BE2C (cell line): ENCODE results near the gene BTG2.
"Not testable (repeated sequence)": the region's sequence is repeated elsewhere in the genome, so short reads cannot be mapped to it uniquely, and the experiment has no call there.

Experiments used
- DNase-seq: peaks from one replicate; pipeline ENCODE4 v3.0.0-alpha.2; 2020
- H3K27me3 ChIP-seq: fragments of 250-450 bp; sonication (Bioruptor Pico); 2 replicates; pipeline ENCODE4 v1.5.1; 2020; ENCODE audit warnings: mild to moderate bottlenecking
- H3K36me3 ChIP-seq: fragments of 250-450 bp; sonication (Bioruptor Pico); 2 replicates; pipeline ENCODE4 v1.5.1; 2020; ENCODE audit warnings: mild to moderate bottlenecking
- H3K4me1 ChIP-seq: fragments of 250-450 bp; sonication (Bioruptor Pico); 2 replicates; pipeline ENCODE4 v1.5.1; 2020
- H3K4me3 ChIP-seq: 2 replicates; pipeline ENCODE4 v1.5.1; 2011; ENCODE audit warnings: low read depth, low read length
- H3K9me3 ChIP-seq: fragments of 250-450 bp; sonication (Bioruptor Pico); 2 replicates; pipeline ENCODE4 v1.5.1; 2020
- CTCF ChIP-seq: IDR thresholded peaks from 2 replicates; pipeline ENCODE4 v1.5.1; 2012; ENCODE audit warnings: mild to moderate bottlenecking, low read depth, low read length

Gene BTG2

DNA sequence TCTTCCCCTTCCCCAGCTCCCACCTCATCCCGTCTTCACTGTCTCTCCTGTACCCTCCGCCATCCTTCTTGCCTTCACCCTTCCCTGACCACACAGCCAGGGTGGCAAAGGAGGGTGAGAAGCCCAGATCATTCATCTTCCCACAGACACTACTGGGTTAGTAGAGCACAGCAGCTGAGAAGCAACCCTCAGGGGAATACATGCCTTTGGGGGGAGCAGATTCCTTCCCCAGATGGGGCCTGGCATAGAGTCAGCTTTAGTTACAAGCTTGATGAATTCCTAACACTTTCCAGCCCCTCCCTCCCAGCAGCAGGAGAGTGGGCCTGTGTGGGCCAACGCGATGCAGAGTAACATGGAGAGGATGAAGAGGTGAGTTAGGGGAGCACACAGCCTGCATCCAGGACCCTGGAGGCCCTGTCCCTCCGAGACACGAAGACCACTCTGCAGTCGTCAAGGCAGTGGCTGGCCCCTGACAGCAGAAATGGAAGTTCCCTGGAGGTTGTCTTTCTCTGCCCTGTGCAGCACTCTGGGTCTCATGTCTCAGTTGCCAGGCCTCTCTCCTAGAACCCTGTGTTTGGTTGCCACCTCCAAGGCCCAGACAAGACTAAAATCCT is 8.8 kb upstream of the BTG2 start:
- H3K27me3 ChIP-seq, result no peaks in the 10 kb centered on the region
- H3K4me3 ChIP-seq, result no peak overlapping the region
- H3K36me3 ChIP-seq, result no peaks in the 10 kb centered on the region
- no peak for DNase-seq
- H3K9me3 ChIP-seq, result no peaks in the 10 kb centered on the region
- H3K4me1 ChIP-seq, result peaks cover 19% of the 10 kb centered on the region
- no peak for TF ChIP-seq CTCF

GRCh38 chr1:203299169-203299568 is 6.2 kb upstream of the BTG2 start:
- no peaks in the 10 kb centered on the region for H3K36me3 ChIP-seq
- H3K9me3 ChIP-seq, result no peaks in the 10 kb centered on the region
- peaks cover 19% of the 10 kb centered on the region for H3K4me1 ChIP-seq
- no peak overlapping the region for H3K4me3 ChIP-seq
- no peak for TF ChIP-seq CTCF
- no peak for DNase-seq
- no peaks in the 10 kb centered on the region for H3K27me3 ChIP-seq

DNA sequence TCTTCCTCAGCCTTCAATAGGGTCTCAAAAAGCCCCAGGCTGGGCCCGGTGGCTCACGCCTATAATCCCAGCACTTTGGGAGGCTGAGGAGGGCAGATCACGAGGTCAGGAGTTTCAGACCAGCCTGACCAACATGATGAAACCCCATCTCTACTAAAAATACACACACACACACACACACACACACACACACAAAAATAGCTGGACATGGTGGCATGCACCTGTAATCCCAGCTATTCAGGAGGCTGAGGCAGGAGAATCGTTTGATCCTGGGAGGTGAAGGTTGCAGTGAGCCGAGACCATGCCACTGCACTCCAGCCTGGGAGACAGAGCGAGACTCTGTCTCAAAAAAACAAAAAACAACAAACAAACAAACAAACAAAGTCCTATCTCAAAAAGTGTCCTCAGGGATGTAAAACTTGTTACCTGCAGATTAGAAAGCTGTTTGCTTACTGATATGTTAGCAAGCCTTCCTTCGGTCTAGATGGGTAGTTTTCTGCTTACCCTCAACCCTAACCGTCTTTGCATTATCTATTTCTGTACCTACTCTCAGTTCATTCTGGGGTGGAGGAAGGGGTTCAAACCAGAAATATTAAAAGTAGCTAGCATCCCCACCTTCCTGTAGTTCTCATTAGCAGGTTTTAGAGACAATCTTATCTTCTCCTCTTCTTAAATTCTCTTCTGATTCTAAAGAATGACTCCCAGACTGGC is 5.4 kb upstream of the BTG2 start:
- H3K27me3 ChIP-seq, DNase-seq, H3K4me3 ChIP-seq, H3K9me3 ChIP-seq, H3K36me3 ChIP-seq: not testable (repeated sequence)
- peaks cover 23% of the 10 kb centered on the region for H3K4me1 ChIP-seq

GRCh38 chr1:203300441-203301330 is 4.6 kb upstream of the BTG2 start:
- TF ChIP-seq CTCF, result no peak
- DNase-seq, result no peak
- Histone ChIP-seq H3K9me3 (no peaks in the 10 kb centered on the region), H3K27me3 (no peaks in the 10 kb centered on the region), H3K4me1 (peaks cover 22% of the 10 kb centered on the region), H3K36me3 (no peaks in the 10 kb centered on the region), H3K4me3 (no peak overlapping the region)

DNA sequence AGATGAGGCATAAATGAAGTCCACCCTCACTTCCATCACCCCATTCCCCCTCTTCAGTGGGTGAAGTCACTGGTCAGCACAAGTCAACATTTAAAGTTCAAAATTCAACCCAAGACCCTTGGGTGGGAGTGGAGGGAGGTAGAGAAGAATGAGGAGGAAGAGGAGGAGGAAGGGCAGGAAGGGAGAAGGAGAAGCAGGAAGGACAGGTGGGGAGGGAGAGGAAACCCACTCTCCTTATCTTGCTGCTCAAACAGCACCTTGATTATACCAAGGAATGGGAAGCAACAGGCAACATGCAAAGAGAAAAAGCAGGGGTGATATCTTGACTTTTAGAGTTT is 4.0 kb upstream of the BTG2 start:
- no peaks in the 10 kb centered on the region for H3K36me3 ChIP-seq
- no peaks in the 10 kb centered on the region for H3K9me3 ChIP-seq
- DNase-seq, result no peak
- TF ChIP-seq CTCF, result no peak
- H3K4me3 ChIP-seq, result no peak overlapping the region
- H3K27me3 ChIP-seq, result no peaks in the 10 kb centered on the region
- H3K4me1 ChIP-seq, result peaks cover 16% of the 10 kb centered on the region

DNA sequence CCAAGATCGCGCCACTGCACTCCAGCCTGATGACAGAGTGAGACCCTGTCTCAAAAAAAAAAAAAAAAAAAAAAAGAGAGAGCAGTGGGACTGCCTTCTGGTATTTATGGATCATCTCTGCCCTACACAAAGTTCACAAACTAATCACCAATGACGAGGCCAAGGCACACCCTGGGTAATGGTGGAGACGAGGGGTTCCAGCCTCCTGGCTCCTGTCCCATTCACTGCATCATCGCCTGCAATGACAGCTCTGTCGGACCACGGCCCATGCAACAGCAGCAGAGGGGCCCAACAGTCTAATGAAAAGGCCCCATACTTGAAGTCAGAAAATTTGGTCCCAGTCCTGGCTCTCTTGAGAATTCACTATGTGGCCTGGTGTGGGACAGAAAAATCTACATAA is 2.9 kb upstream of the BTG2 start:
- H3K36me3 ChIP-seq, result peaks cover 4% of the 10 kb centered on the region; the same call in 1 of the 2 replicates
- H3K27me3 ChIP-seq, result no peaks in the 10 kb centered on the region
- TF ChIP-seq CTCF, result no peak
- DNase-seq, result no peak
- H3K4me3 ChIP-seq, result no peak overlapping the region
- no peaks in the 10 kb centered on the region for H3K9me3 ChIP-seq
- H3K4me1 ChIP-seq, result peaks cover 17% of the 10 kb centered on the region
